HG03280 (cell line): ENCODE results near the gene GAS7.
A peak's percentile ranks its signal among the peaks of the same experiment; 100 is the strongest.
"Not testable (repeated sequence)": the region's sequence is repeated elsewhere in the genome, so short reads cannot be mapped to it uniquely, and the experiment has no call there.

ENCODE experiments used
- ATAC-seq: cut with Tn5 transposase; IDR thresholded peaks from one replicate; pipeline ENCODE4 v1.9.1; 2021; ENCODE audit warnings: mild to moderate bottlenecking, moderate library complexity; ENCODE audit not compliant: unreplicated experiment

GAS7 gene

GRCh38 chr17:9924735-9925191 lies 273.6 kb downstream of the GAS7 start:
- ATAC-seq = peak; percentile 66

- ATAC-seq = no peak
Measured at GRCh38 chr17:9922012-9922848, 276.2 kb downstream of the GAS7 start.

GRCh38 chr17:9921216-9921615 lies 277.2 kb downstream of the GAS7 start:
- not testable (repeated sequence) for ATAC-seq

- ATAC-seq = no peak
Measured at GRCh38 chr17:9918804-9919352, 279.5 kb downstream of the GAS7 start.

GRCh38 chr17:9918352-9918751 lies 280.1 kb downstream of the GAS7 start:
- ATAC-seq = no peak

- no peak for ATAC-seq
Measured at GRCh38 chr17:9917801-9918200, 280.6 kb downstream of the GAS7 start.

- ATAC-seq = no peak
Measured at GRCh38 chr17:9917131-9917530, 281.3 kb downstream of the GAS7 start.

GRCh38 chr17:9916108-9916507 lies 282.3 kb downstream of the GAS7 start:
- no peak for ATAC-seq

GRCh38 chr17:9913476-9913875 lies 284.9 kb downstream of the GAS7 start:
- ATAC-seq = no peak

- ATAC-seq = no peak
Measured at GRCh38 chr17:9912121-9913099, 286.0 kb downstream of the GAS7 start.

GRCh38 chr17:9911089-9911488 lies 287.3 kb downstream of the GAS7 start:
- ATAC-seq = no peak

GRCh38 chr17:9908649-9909042 lies 289.8 kb downstream of the GAS7 start:
- ATAC-seq = no peak

GRCh38 chr17:9907883-9908648 lies 290.3 kb downstream of the GAS7 start:
- ATAC-seq = no peak

- no peak for ATAC-seq
Measured at GRCh38 chr17:9907131-9907530, 291.3 kb downstream of the GAS7 start.

GRCh38 chr17:9906616-9907015 lies 291.8 kb downstream of the GAS7 start:
- ATAC-seq = no peak

GRCh38 chr17:9905902-9906301 lies 292.5 kb downstream of the GAS7 start:
- ATAC-seq = no peak

- no peak for ATAC-seq
Measured at GRCh38 chr17:9905078-9905415, 293.4 kb downstream of the GAS7 start, which contains the start of gene RCVRN. TSS of gene RCVRN (minus strand) at chr17:9905271. CDS start at chr17:9905180, 91 bp downstream.

- ATAC-seq = no peak
Measured at GRCh38 chr17:9904277-9905077, 293.9 kb downstream of the GAS7 start.

GRCh38 chr17:9902120-9902519 lies 296.3 kb downstream of the GAS7 start:
- no peak for ATAC-seq

GRCh38 chr17:9900784-9901183 lies 297.6 kb downstream of the GAS7 start:
- ATAC-seq = no peak
